ENCODE results near the gene CCDC57. TPM values are rescaled to one million over a fixed set of nuclear protein-coding genes. Genes with fewer than 3 reads are reported as not detected.
"Not testable (repeated sequence)": the region's sequence is repeated elsewhere in the genome, so short reads cannot be mapped to it uniquely, and the experiment has no call there.

Gene CCDC57
- polyA plus RNA-seq, 1 donor from 2014 or later: 70.9 TPM

- Histone ChIP-seq H3K9me2 (ENCODE audit: insufficient read depth, low read length) (no peaks in the 10 kb centered on the region), H3K4me3 (ENCODE audit: low read length) (no peak overlapping the region), H2AFZ (ENCODE audit: low read depth, low read length) (no peak overlapping the region), H4K20me1 (ENCODE audit: insufficient read depth) (no peaks in the 10 kb centered on the region), H3K27ac (ENCODE audit: low read length) (no peak overlapping the region), H3K9me3 (ENCODE audit: low read length) (no peaks in the 10 kb centered on the region), H3K79me2 (replicated peaks; ENCODE audit: insufficient read depth, low read length) (no peaks in the 10 kb centered on the region), H3K27me3 (ENCODE audit: insufficient read depth, low read depth, low read length) (no peaks in the 10 kb centered on the region), H3K4me2 (ENCODE audit: low read length) (no peak overlapping the region), H3K36me3 (ENCODE audit: insufficient read depth, low read length) (no peaks in the 10 kb centered on the region), H3K9ac (ENCODE audit: low read length) (no peak overlapping the region), H3F3A (ENCODE audit: insufficient read depth, low read length, poor library complexity, severe bottlenecking) (no peaks in the 10 kb centered on the region)
- TF ChIP-seq SMC3 (conservative IDR thresholded peaks at IDR 0.05; ENCODE audit: poor library complexity): no peak
- no peak for TF ChIP-seq RAD21 (conservative IDR thresholded peaks at IDR 0.05)
- TF ChIP-seq POLR2AphosphoS5 (IDR thresholded peaks at IDR 0.05): no peak
- TF ChIP-seq EP300 (conservative IDR thresholded peaks at IDR 0.05; ENCODE audit: poor library complexity, severe bottlenecking): no peak
- TF ChIP-seq REST (IDR thresholded peaks at IDR 0.05; ENCODE audit: borderline replicate concordance): no peak
- no peak for TF ChIP-seq EZH2 (IDR thresholded peaks at IDR 0.05; ENCODE audit: borderline replicate concordance, insufficient read depth, low read length, poor library complexity, severe bottlenecking)
- TF ChIP-seq CTCF (IDR thresholded peaks at IDR 0.05; ENCODE audit: poor library complexity, severe bottlenecking): no peak
- no peak for TF ChIP-seq TAF1 (IDR thresholded peaks at IDR 0.05; ENCODE audit: low read depth)
- no peak for TF ChIP-seq MXI1 (conservative IDR thresholded peaks at IDR 0.05; ENCODE audit: poor library complexity, severe bottlenecking)
These were observed 78.5 kb downstream of the CCDC57 start for GRCh38 chr17:82134101-82134500.

- not testable (repeated sequence) for H3K27ac ChIP-seq (ENCODE audit: low read length); H3K79me2 ChIP-seq (replicated peaks; ENCODE audit: insufficient read depth, low read length); H3K9me3 ChIP-seq (ENCODE audit: low read length); H3K9me2 ChIP-seq (ENCODE audit: insufficient read depth, low read length); H4K20me1 ChIP-seq (ENCODE audit: insufficient read depth); H2AFZ ChIP-seq (ENCODE audit: low read depth, low read length); H3K27me3 ChIP-seq (ENCODE audit: insufficient read depth, low read depth, low read length); H3K4me3 ChIP-seq (ENCODE audit: low read length); H3K9ac ChIP-seq (ENCODE audit: low read length); H3F3A ChIP-seq (ENCODE audit: insufficient read depth, low read length, poor library complexity, severe bottlenecking); H3K36me3 ChIP-seq (ENCODE audit: insufficient read depth, low read length); H3K4me2 ChIP-seq (ENCODE audit: low read length)
These were observed 79.3 kb downstream of the CCDC57 start for GRCh38 chr17:82133166-82133953.

Measured in neural cell (in vitro differentiated cells).